C4-2B (cell line): ENCODE data around the gene SNX21.

ENCODE experiments used
- ZFX ChIP-seq: fragments of 450-650 bp; IDR thresholded peaks from 2 replicates; pipeline ENCODE4 v1.6.1; 2017
- TF ChIP-seq, protein P1 (sequence below): fragments of 450-650 bp; conservative IDR thresholded peaks from 2 replicates; pipeline ENCODE4 v1.5.1; 2017; ENCODE audit warnings: mild to moderate bottlenecking

DNA sequence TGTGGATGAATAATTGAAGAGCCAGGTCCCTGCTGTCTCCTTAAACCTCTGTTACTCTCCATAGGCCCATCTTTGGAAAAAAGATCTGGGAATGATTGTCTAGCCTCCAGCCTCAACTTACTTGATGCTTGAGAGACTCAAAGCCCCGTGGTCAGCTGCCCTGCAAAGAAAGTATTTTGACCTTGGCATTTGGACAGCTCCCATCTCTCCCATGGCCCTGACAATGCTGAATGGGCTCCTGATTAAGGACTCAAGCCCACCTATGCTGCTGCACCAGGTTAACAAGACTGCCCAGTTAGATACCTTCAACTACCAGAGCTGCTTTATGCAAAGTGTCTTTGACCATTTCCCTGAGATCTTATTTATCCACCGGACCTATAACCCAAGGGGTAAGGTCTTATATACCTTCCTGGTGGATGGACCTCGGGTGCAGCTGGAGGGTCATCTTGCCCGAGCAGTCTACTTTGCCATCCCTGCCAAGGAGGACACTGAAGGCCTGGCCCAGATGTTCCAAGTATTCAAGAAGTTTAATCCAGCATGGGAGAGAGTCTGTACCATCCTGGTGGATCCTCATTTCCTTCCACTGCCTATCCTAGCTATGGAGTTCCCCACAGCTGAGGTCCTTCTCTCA is 49.0 kb downstream of the SNX21 start:
- TF ChIP-seq, protein P1, sequence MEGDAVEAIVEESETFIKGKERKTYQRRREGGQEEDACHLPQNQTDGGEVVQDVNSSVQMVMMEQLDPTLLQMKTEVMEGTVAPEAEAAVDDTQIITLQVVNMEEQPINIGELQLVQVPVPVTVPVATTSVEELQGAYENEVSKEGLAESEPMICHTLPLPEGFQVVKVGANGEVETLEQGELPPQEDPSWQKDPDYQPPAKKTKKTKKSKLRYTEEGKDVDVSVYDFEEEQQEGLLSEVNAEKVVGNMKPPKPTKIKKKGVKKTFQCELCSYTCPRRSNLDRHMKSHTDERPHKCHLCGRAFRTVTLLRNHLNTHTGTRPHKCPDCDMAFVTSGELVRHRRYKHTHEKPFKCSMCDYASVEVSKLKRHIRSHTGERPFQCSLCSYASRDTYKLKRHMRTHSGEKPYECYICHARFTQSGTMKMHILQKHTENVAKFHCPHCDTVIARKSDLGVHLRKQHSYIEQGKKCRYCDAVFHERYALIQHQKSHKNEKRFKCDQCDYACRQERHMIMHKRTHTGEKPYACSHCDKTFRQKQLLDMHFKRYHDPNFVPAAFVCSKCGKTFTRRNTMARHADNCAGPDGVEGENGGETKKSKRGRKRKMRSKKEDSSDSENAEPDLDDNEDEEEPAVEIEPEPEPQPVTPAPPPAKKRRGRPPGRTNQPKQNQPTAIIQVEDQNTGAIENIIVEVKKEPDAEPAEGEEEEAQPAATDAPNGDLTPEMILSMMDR = no peak
- no peak for TF ChIP-seq ZFX
